ENCODE data around the gene PAXX.
A peak's percentile ranks its signal among the peaks of the same experiment; 100 is the strongest.

PAXX gene

GRCh38 chr9:136991993-136992818 is at the start of gene PAXX:
Gene PAXX, plus strand, starts transcription at chr9:136992422. Its CDS starts 22 bp downstream, at chr9:136992444.
- TF ChIP-seq CTCF (IDR thresholded peaks at IDR 0.05), result no peak

GRCh38 chr9:136942881-136943230 is 49.4 kb upstream of the PAXX start:
- no peak for TF ChIP-seq CTCF (IDR thresholded peaks at IDR 0.05)

- TF ChIP-seq CTCF (IDR thresholded peaks at IDR 0.05), result no peak
Observed at GRCh38 chr9:136943291-136944211, 48.7 kb upstream of the PAXX start.

GRCh38 chr9:136944212-136944518 is 48.1 kb upstream of the PAXX start:
- no peak for TF ChIP-seq CTCF (IDR thresholded peaks at IDR 0.05)

- TF ChIP-seq CTCF (IDR thresholded peaks at IDR 0.05), result peak; percentile 97
Observed at GRCh38 chr9:136944519-136945332, 47.5 kb upstream of the PAXX start, which contains the start of the genes C8G and FBXW5. Gene C8G, plus strand, starts transcription at chr9:136945243. Its CDS starts 78 bp downstream, at chr9:136945321. Gene FBXW5, minus strand, starts transcription at chr9:136944738. Its CDS starts 655 bp downstream, at chr9:136944083.

GRCh38 chr9:136945333-136946227 is 46.6 kb upstream of the PAXX start:
- TF ChIP-seq CTCF (IDR thresholded peaks at IDR 0.05), result no peak
